Body of pancreas (tissue), 4 donors: ENCODE results near the gene ASAP2. TPM values are rescaled to one million over a fixed set of nuclear protein-coding genes. Genes with fewer than 3 reads are reported as not detected.

Experiments used
- ATAC-seq: fragments of 150-250 bp; one replicate; pipeline ENCODE4 v1.9.1; 2016
- DNase-seq, 4 donors: peaks; one replicate each; pipeline ENCODE4 v3.0.0-alpha.2; 2019
- H3K27ac ChIP-seq, 4 donors: fragments of 200-600 bp; sonication (generic); 1 replicate in 3 of 4; 2 replicates in 1 of 4; pipeline versions ENCODE4 v1.5.1 to v1.6.1; 2016 to 2019; ENCODE audit warnings: mild to moderate bottlenecking in 1 of 4, mixed read lengths in 1 of 4, moderate library complexity in 1 of 4
- H3K27me3 ChIP-seq, 2 donors: fragments of 200-600 bp; sonication (generic); one replicate each; pipeline ENCODE4 v1.6.0; 2016; ENCODE audit warnings: mild to moderate bottlenecking in 1 of 2
- H3K36me3 ChIP-seq, 2 donors: fragments of 200-600 bp; sonication (generic); replicated peaks in 1 of 2; 2 replicates each; pipeline ENCODE4 v1.5.1; 2016; ENCODE audit warnings: low read depth in 2 of 2; ENCODE audit not compliant: insufficient read depth in 1 of 2
- H3K4me1 ChIP-seq: fragments of 200-600 bp; sonication (generic); one replicate; pipeline ENCODE4 v1.6.0; 2016
- H3K4me3 ChIP-seq, 2 donors: fragments of 200-600 bp; sonication (generic); 1 replicate in 1 of 2; 2 replicates in 1 of 2; pipeline ENCODE4 v1.5.1; 2016 to 2019
- H3K9me3 ChIP-seq, 3 donors: fragments of 200-600 bp; sonication (generic); 1 replicate in 2 of 3; 2 replicates in 1 of 3; pipeline ENCODE4 v1.5.1; 2016
- CTCF ChIP-seq, 7 experiments: fragments of 450-650 bp in 4 of 7; fragments of 200-600 bp in 3 of 7; sonication (generic) in 3 of 7; IDR thresholded peaks; one replicate each; pipeline ENCODE4 v1.5.1; 2016 to 2019; ENCODE audit warnings: antibody characterized with exemption in 7 of 7
- POLR2A ChIP-seq, 3 donors: fragments of 450-650 bp; IDR thresholded peaks; one replicate each; pipeline ENCODE4 v1.6.1; 2016; ENCODE audit warnings: antibody characterized with exemption in 3 of 3, mild to moderate bottlenecking in 2 of 3
- WGBS, 2 donors: methylation state at CpG; one replicate each; pipeline ENCODE4 v1.1.5; 2017; 5-methylcytosine and 5-hydroxymethylcytosine counted together
- intact Hi-C: fragments of 100-400 bp; cut with DNase I; formaldehyde crosslinking; loops from one replicate; pipeline ENCODE4 v1.15.1; 2023
- total RNA-seq, 2 donors: library from RNA; depleted of rRNA; stranded (reverse); fragments of >200 nt; gene quantifications; one replicate each; pipeline ENCODE4 v1.1.0, GENCODE V29; 2016

The ASAP2 gene
- total RNA-seq, 2 donors from 2014 or later, result 12.5 to 23.7 TPM

- TF ChIP-seq POLR2A (IDR thresholded peaks at IDR 0.05) (no peak), CTCF (IDR thresholded peaks at IDR 0.05) (no peak)
- ATAC-seq (no peak), DNase-seq (no peak)
- H3K27ac ChIP-seq, result peak overlapping the region in 2 of 4 donors; percentile 12 to 32
- no peaks in the 10 kb centered on the region for H3K36me3 ChIP-seq
- intact Hi-C loops, result no loop called here
- no peak overlapping the region for H3K4me3 ChIP-seq
- 64 to 81% methylated on average over 10 of the region's 10 CpGs for WGBS, 2 donors
- no peaks in the 10 kb centered on the region for H3K27me3 ChIP-seq
- H3K9me3 ChIP-seq, result no peaks in the 10 kb centered on the region
- H3K4me1 ChIP-seq, result peaks cover 8% of the 10 kb centered on the region
These were observed 94.3 kb downstream of the ASAP2 start for GRCh38 chr2:9300829-9301453.

GRCh38 chr2:9302755-9303154, 96.1 kb downstream of the ASAP2 start:
- no peak for TF ChIP-seq CTCF (IDR thresholded peaks at IDR 0.05)
- TF ChIP-seq POLR2A (IDR thresholded peaks at IDR 0.05), result no peak
- Histone ChIP-seq H3K4me3 (no peak overlapping the region), H3K27ac (no peak overlapping the region), H3K4me1 (peaks cover 15% of the 10 kb centered on the region), H3K36me3 (no peaks in the 10 kb centered on the region), H3K9me3 (no peaks in the 10 kb centered on the region), H3K27me3 (no peaks in the 10 kb centered on the region)
- WGBS, 2 donors, result 94 to 97% methylated on average over 2 of the region's 2 CpGs
- intact Hi-C loops, result no loop called here
- ATAC-seq, result no peak
- DNase-seq, result no peak

GRCh38 chr2:9303528-9304225, 97.1 kb downstream of the ASAP2 start:
- no peaks in the 10 kb centered on the region for H3K27me3 ChIP-seq
- H3K27ac ChIP-seq, result peak overlapping the region in 2 of 4 donors; percentile 16 to 28
- DNase-seq (no peak), ATAC-seq (no peak)
- intact Hi-C loops, result no loop called here
- 80 to 82% methylated on average over 9 to 11 of the region's 11 CpGs for WGBS, 2 donors
- no peak overlapping the region for H3K4me3 ChIP-seq
- H3K36me3 ChIP-seq, result no peaks in the 10 kb centered on the region
- H3K9me3 ChIP-seq, result no peaks in the 10 kb centered on the region
- peaks cover 15% of the 10 kb centered on the region for H3K4me1 ChIP-seq
- TF ChIP-seq POLR2A (IDR thresholded peaks at IDR 0.05), result no peak
- no peak for TF ChIP-seq CTCF (IDR thresholded peaks at IDR 0.05)

- intact Hi-C loops, result no loop called here
- peaks cover 22% of the 10 kb centered on the region for H3K4me1 ChIP-seq
- H3K27ac ChIP-seq, result peak overlapping the region in 3 of 4 donors; percentile 34 to 66 (median 59)
- H3K9me3 ChIP-seq, result no peaks in the 10 kb centered on the region
- no peak overlapping the region for H3K4me3 ChIP-seq
- no peaks in the 10 kb centered on the region for H3K36me3 ChIP-seq
- DNase-seq (peak in 3 of 4 donors; percentile 45 to 63 (median 54)), ATAC-seq (peak; percentile 69)
- H3K27me3 ChIP-seq, result no peaks in the 10 kb centered on the region
- WGBS, 2 donors, result 59 to 87% methylated on average over 3 to 8 of the region's 8 CpGs
- peak in 2 of 3 donors; percentile 18 to 29 for TF ChIP-seq POLR2A (IDR thresholded peaks at IDR 0.05)
- no peak for TF ChIP-seq CTCF (IDR thresholded peaks at IDR 0.05)
These were observed 100.3 kb downstream of the ASAP2 start for GRCh38 chr2:9306911-9307310.
